Mesothelial cell of epicardium (in vitro differentiated cells): ENCODE data around the gene ANKRD65. TPM values are rescaled to one million over a fixed set of nuclear protein-coding genes. Genes with fewer than 3 reads are reported as not detected.
A peak's percentile ranks its signal among the peaks of the same experiment; 100 is the strongest.

ENCODE experiments used
- DNase-seq, 2 experiments: peaks; one replicate each; pipeline ENCODE4 v3.0.0; 2021; ENCODE audit warnings: low spot score in 2 of 2; ENCODE audit not compliant: unreplicated experiment in 2 of 2
- H3K27ac Mint-ChIP-seq: 2 replicates; pipeline ENCODE4 v1.8.0; 2021; ENCODE audit warnings: mixed read lengths
- H3K27me3 Mint-ChIP-seq: 2 replicates; pipeline ENCODE4 v1.8.0; 2021; ENCODE audit warnings: low read depth, mixed read lengths
- H3K36me3 Mint-ChIP-seq: 2 replicates; pipeline ENCODE4 v1.8.0; 2021; ENCODE audit warnings: mixed read lengths
- H3K4me1 Mint-ChIP-seq: 2 replicates; pipeline ENCODE4 v1.8.0; 2021; ENCODE audit warnings: mixed read lengths
- H3K4me3 Mint-ChIP-seq: 2 replicates; pipeline ENCODE4 v1.8.0; 2021; ENCODE audit warnings: mild to moderate bottlenecking, moderate library complexity, mixed read lengths
- H3K9me3 Mint-ChIP-seq: 2 replicates; pipeline ENCODE4 v1.8.0; 2021; ENCODE audit warnings: mixed read lengths
- CTCF ChIP-seq: fragments of 200-600 bp; sonication (generic); IDR thresholded peaks from one replicate; pipeline ENCODE4 v1.5.0; 2021; ENCODE audit warnings: antibody characterized with exemption; ENCODE audit not compliant: unreplicated experiment
- total RNA-seq: library from RNA; stranded (reverse); gene quantifications from 3 replicates; pipeline ENCODE4 v1.2.1, GENCODE V29; 2021

Gene ANKRD65
- total RNA-seq, 1 donor from 2014 or later, result 12.3 TPM

- no peaks in the 10 kb centered on the region for H3K27me3 Mint-ChIP-seq
- H3K9me3 Mint-ChIP-seq, result no peaks in the 10 kb centered on the region
- no peak for TF ChIP-seq CTCF
- peak overlapping the region; percentile 87 for H3K27ac Mint-ChIP-seq
- no peak for DNase-seq
- H3K4me3 Mint-ChIP-seq, result no peak overlapping the region
- peaks cover 4% of the 10 kb centered on the region for H3K36me3 Mint-ChIP-seq
- peaks cover 16% of the 10 kb centered on the region for H3K4me1 Mint-ChIP-seq
Measured at GRCh38 chr1:1440262-1441001, 19.4 kb upstream of the ANKRD65 start.

DNA sequence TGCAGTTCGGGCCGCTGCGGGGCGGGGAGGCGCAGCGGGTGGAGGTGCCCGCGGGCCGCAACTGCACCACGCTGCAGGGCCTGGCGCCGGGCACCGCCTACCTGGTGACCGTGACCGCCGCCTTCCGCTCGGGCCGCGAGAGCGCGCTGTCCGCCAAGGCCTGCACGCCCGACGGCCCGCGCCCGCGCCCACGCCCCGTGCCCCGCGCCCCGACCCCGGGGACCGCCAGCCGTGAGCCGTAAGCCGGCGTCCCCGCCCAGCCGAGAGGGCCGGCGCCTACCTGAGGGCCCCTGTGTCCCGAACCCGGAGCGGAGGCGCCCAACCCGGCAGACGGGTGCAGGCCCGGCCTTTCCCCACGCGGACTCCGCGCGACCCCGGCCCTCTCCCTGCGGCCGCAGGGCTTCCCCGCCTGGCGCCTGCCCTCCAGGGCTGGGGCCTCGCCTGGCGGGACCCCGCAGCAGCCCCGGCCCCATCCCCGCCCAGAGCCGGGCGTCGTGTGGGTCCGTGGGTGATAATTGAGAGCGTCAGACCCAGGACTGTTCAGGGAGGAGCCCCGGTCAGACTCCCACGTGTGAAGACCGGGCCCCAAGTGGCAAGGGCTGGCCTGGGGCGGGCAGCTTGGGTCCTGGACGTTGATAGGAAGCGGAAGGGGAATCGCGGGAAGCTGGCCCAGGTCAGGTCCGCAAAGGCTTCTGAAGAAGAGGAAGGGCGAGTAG is 18.6 kb upstream of the ANKRD65 start:
- DNase-seq, result no peak
- TF ChIP-seq CTCF, result no peak
- Mint-ChIP-seq H3K9me3 (no peaks in the 10 kb centered on the region), H3K4me1 (peaks cover 22% of the 10 kb centered on the region), H3K4me3 (no peak overlapping the region), H3K36me3 (peaks cover 4% of the 10 kb centered on the region), H3K27me3 (no peaks in the 10 kb centered on the region), H3K27ac (no peak overlapping the region)

- no peak overlapping the region for H3K27ac Mint-ChIP-seq
- TF ChIP-seq CTCF, result no peak
- H3K4me3 Mint-ChIP-seq, result no peak overlapping the region
- peaks cover 4% of the 10 kb centered on the region for H3K36me3 Mint-ChIP-seq
- no peaks in the 10 kb centered on the region for H3K9me3 Mint-ChIP-seq
- no peak for DNase-seq
- no peaks in the 10 kb centered on the region for H3K27me3 Mint-ChIP-seq
- H3K4me1 Mint-ChIP-seq, result peaks cover 28% of the 10 kb centered on the region
Measured at GRCh38 chr1:1438531-1439381, 17.7 kb upstream of the ANKRD65 start.

DNA sequence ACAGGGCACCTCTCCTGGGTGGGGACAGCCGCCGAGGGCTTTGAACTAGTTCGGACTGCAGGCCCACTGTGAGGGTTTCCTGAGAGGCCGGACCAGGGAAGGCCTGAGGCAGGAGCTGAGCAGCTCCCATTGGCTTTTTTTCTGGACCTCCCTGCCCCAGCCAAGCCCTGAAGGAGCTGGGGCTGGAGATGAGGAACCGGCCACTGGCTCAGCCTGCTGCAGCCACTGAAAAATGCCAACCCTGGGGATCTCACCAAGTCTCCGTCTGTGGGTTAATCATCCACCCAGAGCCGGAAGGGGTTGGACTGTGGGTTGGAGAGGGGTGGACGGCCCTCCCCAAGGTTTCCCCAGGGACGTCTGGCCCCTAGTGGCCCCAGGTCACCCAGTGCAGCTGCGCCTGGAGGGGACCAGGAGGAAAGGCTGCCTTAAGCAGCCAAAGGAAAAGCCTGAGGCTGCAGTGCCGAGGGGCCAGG is 16.9 kb upstream of the ANKRD65 start:
- H3K9me3 Mint-ChIP-seq, result no peaks in the 10 kb centered on the region
- H3K4me3 Mint-ChIP-seq, result no peak overlapping the region
- H3K27me3 Mint-ChIP-seq, result no peaks in the 10 kb centered on the region
- no peak for TF ChIP-seq CTCF
- DNase-seq, result no peak
- peaks cover 4% of the 10 kb centered on the region for H3K36me3 Mint-ChIP-seq
- H3K4me1 Mint-ChIP-seq, result peaks cover 33% of the 10 kb centered on the region
- H3K27ac Mint-ChIP-seq, result no peak overlapping the region

- Mint-ChIP-seq H3K27ac (no peak overlapping the region), H3K27me3 (no peaks in the 10 kb centered on the region), H3K4me1 (peaks cover 38% of the 10 kb centered on the region), H3K36me3 (peaks cover 4% of the 10 kb centered on the region), H3K9me3 (no peaks in the 10 kb centered on the region), H3K4me3 (peak overlapping the region; percentile 77)
- no peak for DNase-seq
- TF ChIP-seq CTCF, result no peak
Measured at GRCh38 chr1:1437033-1437903, 16.2 kb upstream of the ANKRD65 start.
